Measurements from ENCODE around the gene MFAP3L.
"Not testable (repeated sequence)": the region's sequence is repeated elsewhere in the genome, so short reads cannot be mapped to it uniquely, and the experiment has no call there.

The MFAP3L gene

DNA sequence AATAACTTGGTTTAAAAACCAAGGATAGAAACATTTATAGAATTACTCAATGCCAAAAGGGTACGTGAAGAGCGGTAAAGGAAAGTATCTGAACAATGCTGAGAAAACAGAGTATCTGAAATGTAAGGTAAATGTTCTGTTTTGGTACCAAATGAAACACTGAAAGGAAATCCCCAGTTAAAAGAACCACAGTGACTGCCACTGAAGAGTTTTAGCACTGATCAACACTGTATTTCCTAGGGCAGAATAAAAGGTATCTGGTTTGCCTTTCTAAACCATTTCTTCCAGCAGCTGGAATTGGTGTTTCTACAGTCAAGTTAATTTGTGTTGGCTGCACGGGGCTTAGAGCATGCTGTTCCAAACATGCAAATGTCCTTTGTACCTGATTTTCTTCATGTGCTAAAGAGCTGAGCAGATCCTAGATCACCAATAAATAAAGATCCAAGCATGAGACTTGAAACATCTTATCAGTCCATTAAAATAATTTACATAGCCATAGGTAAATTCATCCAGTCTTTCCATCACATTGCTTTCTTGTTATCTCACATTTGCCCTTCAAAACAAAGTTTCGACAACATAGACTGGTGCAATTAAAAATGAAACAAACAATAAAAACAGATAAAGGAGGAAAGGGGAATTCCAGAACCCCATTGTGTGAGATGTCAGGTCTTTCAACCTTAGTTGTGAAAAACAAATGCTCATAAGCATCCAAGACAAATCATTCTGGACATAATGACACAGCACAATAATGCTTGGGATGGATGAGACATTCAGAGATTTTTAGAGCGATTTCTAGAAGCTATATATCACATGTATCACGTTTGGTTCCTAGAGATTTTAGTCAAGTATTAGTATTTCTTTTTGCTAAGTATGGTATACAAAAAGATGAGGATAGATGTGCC, 38.6 kb downstream of the MFAP3L start:
- DNase-seq (ENCODE audit: low read depth, low spot score), result no peak

GRCh38 chr4:169986369-169986768, 39.8 kb downstream of the MFAP3L start:
- no peak for DNase-seq (ENCODE audit: low read depth, low spot score)

DNA sequence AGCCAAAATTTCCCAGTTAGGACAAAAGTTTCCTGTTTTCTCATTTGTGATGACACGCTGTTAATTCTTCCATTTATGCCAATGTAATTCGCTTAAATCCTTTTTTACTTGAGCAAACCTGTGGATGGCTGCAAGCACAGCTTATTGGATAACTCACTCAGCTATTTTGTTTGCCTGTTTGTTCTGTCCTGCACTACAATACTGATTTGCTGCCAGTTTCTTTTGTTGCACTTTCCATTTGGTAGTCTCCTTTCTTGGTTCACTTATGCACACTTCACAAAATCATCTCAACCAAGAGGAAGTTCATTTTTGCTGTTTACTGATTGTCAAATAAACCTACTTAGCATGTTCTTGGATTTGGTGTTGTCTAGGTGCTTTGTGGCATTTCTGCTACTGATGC, 40.3 kb downstream of the MFAP3L start:
- DNase-seq (ENCODE audit: low read depth, low spot score), result no peak

DNA sequence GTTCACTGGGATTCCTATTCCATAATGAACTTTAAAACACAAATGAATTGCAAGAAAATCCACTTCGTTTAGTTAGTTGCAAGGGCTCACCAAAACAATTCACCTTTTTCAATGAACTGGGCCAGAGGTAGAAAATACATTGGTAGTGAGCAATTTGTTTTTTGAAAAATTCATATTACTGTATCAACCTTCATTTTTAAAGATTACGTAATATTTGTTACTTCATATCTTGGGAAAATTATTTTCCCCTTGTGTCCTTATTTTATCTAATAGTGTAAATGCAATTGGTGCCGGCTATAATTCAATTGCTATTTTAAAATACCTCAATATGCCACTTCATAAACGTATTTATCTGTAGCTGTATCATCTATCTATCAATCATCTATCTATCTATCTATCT, 41.5 kb downstream of the MFAP3L start:
- no peak for DNase-seq (ENCODE audit: low read depth, low spot score)

GRCh38 chr4:169984173-169984572, 42.0 kb downstream of the MFAP3L start:
- no peak for DNase-seq (ENCODE audit: low read depth, low spot score)

- no peak for DNase-seq (ENCODE audit: low read depth, low spot score)
Observed at GRCh38 chr4:169976951-169977350, 49.2 kb downstream of the MFAP3L start.

- no peak for DNase-seq (ENCODE audit: low read depth, low spot score)
Observed at GRCh38 chr4:169975838-169976796, 50.1 kb downstream of the MFAP3L start.

DNA sequence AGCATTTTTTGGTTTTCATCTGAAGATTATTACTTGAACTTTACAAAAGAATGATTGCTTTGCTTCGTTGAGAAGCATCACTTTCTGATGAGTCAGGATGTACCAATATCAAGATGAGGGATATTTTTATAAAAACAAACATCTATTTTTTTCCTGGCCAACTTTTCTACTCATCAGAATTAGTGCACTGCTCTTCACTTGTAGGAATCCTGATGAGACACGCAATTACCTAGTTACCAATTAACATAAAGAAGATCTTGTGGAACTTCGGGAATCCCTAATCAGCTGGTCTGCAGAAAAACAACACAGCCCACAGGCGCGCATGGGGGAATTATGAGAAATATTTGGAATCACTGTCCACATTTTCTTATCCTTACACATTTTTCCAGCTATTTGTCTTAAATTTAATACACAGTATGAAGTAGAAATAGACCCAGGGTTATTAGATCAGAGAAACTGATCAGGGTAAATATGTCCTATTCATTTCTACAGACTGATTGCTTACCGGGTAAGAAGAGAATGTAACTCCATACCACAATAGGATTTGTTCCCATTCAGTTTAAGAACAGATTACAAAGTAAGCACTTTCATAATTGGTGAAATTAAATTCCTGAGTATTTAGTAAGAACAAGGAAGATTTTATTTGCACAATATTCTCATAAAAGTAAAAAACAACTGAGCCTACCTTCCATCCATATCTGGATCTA, 50.9 kb downstream of the MFAP3L start:
- DNase-seq (ENCODE audit: low read depth, low spot score), result no peak

GRCh38 chr4:169971456-169972015, 54.7 kb downstream of the MFAP3L start:
- DNase-seq (ENCODE audit: low read depth, low spot score), result no peak

GRCh38 chr4:169968999-169969398, 57.2 kb downstream of the MFAP3L start:
- no peak for DNase-seq (ENCODE audit: low read depth, low spot score)

GRCh38 chr4:169963998-169964397, 62.2 kb downstream of the MFAP3L start:
- no peak for DNase-seq (ENCODE audit: low read depth, low spot score)

DNA sequence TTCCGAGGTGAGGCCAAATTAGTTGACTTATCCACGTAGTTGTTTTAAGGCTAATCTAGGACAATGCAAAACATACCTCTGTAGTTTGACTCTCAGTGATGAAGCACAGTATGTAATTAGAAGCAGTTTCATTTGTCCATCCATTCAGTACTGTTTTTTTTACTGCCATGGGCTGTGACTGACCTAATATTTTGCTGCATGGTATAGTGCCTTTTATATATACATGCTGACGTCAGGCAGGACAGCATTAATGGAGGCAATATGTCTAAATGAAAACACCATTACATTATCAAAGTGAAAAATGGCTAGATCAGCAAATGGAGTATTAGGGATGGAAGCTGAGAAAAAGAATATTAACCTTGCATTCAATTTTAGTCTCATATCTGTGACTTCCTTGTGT, 66.9 kb downstream of the MFAP3L start:
- DNase-seq (ENCODE audit: low read depth, low spot score), result no peak

- no peak for DNase-seq (ENCODE audit: low read depth, low spot score)
Observed at GRCh38 chr4:169958629-169959028, 67.6 kb downstream of the MFAP3L start.

DNA sequence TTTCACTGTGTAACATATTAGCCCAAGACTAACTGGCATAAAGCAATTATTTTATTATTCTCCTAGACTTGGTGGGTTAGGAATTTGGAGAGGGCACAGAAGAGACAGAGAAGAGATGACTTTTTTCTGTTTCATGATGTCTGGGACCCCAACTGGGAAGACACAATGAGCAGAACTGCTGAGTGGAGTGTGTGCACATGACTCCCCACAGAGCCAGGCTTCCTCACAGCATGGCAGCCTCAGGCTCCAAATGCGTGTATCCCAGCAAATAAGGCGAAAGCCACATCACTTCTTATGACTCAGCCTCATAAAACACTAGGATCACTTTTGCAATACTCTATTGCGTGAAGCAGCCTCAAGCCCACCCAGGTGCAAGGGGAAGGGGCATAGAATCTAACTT, 68.4 kb downstream of the MFAP3L start:
- DNase-seq (ENCODE audit: low read depth, low spot score), result no peak

DNA sequence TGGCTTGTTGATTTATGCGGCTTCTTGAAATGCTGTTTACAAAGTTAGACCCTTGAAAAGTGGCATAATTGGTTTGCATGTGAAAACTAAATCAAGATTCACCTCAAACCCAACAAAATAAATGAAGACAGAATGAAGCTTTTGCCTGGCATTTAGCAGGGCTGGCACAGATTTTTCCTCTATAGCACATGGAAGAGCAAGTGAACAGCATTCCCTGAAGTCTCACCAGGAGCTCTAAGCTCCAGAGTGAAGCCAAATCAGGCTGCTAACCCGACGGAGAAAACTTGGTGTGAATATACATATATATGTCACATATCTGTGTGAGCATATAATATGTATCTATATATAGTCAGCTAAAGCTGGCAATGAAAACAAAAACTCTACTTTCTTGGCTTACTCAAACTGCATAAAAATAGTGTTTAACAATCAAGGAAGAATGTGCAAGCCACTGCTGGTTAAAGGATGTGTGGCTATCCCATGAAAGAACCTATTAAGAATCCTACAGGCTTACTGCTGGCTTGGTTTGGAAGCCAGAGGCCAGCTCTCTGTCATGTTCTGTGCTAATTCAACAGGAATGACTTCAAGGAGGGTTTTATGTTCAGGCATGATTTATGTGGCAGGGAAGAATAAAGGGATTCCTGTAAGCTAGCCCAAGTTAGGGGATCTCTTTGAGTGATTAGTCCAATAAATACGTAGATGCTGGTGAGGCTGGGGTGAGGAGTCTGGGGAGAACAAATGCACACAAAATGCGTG, 69.9 kb downstream of the MFAP3L start:
- DNase-seq (ENCODE audit: low read depth, low spot score), result no peak

DNA sequence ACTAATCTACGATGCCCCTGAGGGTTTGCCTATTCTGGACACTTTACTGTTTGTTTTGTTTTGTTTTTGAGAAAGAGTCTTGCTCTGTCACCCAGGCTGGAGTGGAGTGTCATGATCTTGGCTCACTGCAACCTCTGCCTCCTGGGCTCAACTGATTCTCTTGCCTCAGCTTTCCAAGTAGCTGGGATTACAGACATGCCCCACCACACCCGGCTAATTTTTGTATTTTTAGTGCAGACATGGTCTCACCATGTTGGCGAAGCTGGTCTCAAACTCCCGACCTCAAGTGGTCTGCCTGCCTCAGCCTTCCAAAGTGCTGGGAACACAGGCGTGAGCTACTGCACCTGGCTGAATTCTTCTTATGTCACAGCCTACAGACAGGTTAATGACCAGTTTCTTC, 70.7 kb downstream of the MFAP3L start:
- DNase-seq (ENCODE audit: low read depth, low spot score), result no peak

DNA sequence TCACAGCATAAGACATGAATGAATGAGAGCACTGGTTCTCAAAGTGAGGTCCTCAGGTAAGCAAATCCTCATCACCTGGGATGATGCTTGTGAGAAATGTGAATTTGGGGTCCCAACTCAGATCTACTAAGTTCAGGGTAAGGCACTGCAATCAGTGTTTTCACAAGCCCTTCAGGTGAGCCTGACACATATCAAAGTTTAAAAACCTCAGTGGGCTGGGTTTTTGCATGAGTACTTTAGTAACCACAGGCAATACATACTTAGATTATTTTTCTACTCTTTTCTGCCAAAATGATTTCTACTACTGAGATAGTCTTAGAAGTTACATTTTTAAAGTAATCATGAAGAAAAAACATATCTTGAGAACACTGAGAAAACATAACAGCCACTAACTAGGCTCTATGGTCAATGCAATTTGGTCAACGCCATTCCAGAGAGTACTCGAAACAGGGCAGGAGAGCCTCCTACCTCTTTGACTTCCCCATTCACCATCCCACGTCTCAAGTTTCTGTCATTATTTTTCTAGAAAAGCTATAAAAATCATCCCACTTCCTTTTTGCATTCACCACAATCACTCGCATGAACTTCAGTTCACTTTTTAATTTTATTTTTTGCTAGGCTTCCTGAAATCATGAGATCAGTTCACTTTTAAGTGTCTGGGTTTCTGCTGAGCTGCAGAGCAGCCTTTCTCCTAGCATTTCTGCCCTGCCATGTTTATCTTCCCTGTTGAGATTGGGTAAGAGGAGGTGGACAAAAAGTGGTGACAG, 73.8 kb downstream of the MFAP3L start:
- no peak for DNase-seq (ENCODE audit: low read depth, low spot score)

GRCh38 chr4:169948271-169948670, 77.9 kb downstream of the MFAP3L start:
- no peak for DNase-seq (ENCODE audit: low read depth, low spot score)

DNA sequence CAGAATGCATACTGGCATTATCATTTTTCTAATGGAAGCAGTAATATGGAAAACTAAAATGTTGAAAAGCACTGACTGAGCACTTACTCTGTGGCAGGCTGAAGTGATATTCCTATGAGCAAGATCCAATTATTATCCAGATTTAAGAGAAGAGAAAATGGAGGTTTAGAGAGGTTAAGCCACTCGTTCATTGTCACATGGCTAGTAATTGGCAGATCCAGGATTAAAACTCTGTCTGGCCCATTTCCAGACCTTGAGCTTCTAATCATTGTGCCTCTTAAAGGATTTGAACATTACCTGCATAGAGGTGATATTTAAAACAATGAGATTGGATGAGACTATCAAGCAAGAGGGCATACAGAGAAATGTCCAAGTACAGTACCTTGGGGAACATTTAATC, 80.6 kb downstream of the MFAP3L start:
- DNase-seq (ENCODE audit: low read depth, low spot score), result no peak

DNA sequence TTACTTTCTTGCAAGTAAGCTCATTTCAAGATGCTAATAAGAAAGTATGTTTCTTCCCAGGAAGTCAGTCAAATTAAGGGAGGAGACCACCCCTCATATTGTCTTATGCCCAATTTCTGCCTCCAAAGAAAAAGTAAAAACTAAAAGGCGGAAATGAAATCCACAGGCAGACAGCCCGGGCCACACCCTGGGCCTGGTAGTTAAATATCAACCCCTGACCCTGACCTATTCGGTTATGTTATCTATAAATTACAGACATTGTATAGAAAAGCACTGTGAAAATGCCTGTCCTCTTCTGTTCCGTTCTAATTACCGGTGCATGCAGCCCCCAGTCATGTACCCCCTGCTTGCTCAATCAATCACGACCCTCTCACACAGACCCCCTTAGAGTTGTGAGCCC, 82.6 kb downstream of the MFAP3L start:
- DNase-seq (ENCODE audit: low read depth, low spot score), result not testable (repeated sequence)
